Measurements from ENCODE around the gene GNB2.
"Not testable (repeated sequence)": the region's sequence is repeated elsewhere in the genome, so short reads cannot be mapped to it uniquely, and the experiment has no call there.

Gene GNB2

DNA sequence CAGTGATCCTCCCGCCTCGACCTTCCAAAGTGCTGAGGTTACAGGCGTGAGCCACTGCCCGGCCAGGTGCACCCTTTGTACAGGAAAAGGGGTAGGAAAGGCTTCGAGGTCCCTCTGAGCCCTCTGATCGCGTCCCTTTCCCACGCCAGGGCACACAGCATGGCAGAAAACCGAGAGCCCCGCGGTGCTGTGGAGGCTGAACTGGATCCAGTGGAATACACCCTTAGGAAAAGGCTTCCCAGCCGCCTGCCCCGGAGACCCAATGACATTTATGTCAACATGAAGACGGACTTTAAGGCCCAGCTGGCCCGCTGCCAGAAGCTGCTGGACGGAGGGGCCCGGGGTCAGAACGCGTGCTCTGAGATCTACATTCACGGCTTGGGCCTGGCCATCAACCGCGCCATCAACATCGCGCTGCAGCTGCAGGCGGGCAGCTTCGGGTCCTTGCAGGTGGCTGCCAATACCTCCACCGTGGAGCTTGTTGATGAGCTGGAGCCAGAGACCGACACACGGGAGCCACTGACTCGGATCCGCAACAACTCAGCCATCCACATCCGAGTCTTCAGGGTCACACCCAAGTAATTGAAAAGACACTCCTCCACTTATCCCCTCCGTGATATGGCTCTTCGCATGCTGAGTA lies 33.3 kb downstream of the GNB2 start:
- Mint-ChIP-seq H3K4me3 (peak overlapping the region; percentile 98), H3K4me1 (peaks cover 14% of the 10 kb centered on the region), H3K36me3 (peaks cover 12% of the 10 kb centered on the region), H3K27me3 (peaks cover 12% of the 10 kb centered on the region), H3K27ac (peak overlapping the region; percentile 96), H3K9me3 (no peaks in the 10 kb centered on the region)
- CTCF ChIA-PET, result interaction anchor here (3.0 to 3.6 kb wide), 2 partner anchors 17 to 145 kb away, joined by 50 to 64 read pairs; partner anchors contain the start of gene SLC12A9
- DNase-seq, result no peak

DNA sequence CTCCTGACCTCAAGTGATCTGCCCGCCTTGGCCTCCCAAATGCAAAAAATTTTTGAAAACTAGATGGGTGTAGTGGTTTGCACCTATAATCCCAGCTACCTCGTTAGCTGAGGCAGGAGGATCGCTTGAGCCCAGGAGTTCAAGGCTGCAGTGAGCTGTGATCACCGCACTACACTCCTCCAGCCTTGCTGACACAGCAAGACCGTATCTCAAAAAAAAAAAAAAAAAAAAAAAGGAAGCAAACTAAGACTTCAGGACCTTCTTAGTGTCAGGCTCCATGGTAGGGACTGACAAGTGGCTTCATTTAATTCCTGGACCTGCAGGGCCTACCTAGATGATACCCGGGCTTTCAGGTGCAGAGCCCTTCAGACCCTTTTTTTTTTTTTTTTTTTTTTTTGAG lies 34.9 kb downstream of the GNB2 start:
- H3K4me1 Mint-ChIP-seq, result peaks cover 14% of the 10 kb centered on the region
- CTCF ChIA-PET, result interaction anchor here (0.6 to 1.4 kb wide), 2 partner anchors 144 to 191 kb away, joined by 3 to 4 read pairs; partner anchors contain the start of gene SLC12A9
- H3K9me3 Mint-ChIP-seq, result no peaks in the 10 kb centered on the region
- H3K36me3 Mint-ChIP-seq, result peaks cover 12% of the 10 kb centered on the region
- peaks cover 4% of the 10 kb centered on the region for H3K27me3 Mint-ChIP-seq
- no peak for DNase-seq
- peak overlapping the region; percentile 15 for H3K4me3 Mint-ChIP-seq
- H3K27ac Mint-ChIP-seq, result no peak overlapping the region

DNA sequence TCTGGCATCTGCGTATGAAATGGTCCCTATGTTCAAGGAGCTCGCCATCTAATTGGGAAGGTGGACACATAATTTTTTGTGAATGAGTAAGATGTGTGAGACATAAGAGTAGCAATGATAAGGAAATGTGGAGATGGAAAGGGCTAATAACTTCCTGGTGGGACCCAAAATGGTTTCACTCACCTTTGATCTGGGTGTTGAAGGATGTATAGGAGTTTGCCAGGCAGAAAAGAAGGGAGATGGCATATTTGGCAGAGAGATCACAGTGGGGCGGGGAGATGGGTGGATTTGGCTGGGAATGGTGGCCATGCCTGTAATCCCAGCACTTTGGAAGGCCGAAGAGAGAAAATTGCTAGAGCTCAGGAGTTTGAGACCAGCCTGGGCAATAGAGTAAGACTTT lies 36.9 kb downstream of the GNB2 start:
- no peak for DNase-seq
- H3K9me3 Mint-ChIP-seq, result no peaks in the 10 kb centered on the region
- H3K4me3 Mint-ChIP-seq, result no peak overlapping the region
- H3K4me1 Mint-ChIP-seq, result peaks cover 14% of the 10 kb centered on the region
- H3K27me3 Mint-ChIP-seq, result peaks cover 4% of the 10 kb centered on the region
- H3K27ac Mint-ChIP-seq, result no peak overlapping the region
- peaks cover 12% of the 10 kb centered on the region for H3K36me3 Mint-ChIP-seq
- CTCF ChIA-PET, result no interaction called here

DNA sequence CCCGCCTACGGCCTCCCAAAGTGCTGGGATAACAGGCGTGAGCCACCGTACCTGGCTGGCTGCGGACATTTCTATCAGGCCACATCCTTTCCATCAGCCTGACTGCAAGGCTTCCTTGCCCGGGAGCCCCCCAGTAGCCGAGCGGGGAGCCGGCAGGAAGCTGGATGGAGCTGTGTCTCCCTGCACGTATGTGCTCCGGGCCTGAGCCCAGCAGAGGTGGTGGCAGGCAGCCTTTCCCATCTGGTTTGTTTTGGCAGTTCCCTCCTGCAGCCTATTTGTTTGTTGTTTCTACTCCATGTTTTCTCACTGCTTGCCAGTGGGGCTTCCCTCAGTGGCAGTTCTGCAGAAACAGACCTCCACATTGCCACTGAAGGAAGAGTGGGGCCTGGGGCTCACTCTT lies 37.8 kb downstream of the GNB2 start:
- Mint-ChIP-seq H3K4me1 (peaks cover 10% of the 10 kb centered on the region), H3K4me3 (no peak overlapping the region), H3K27ac (no peak overlapping the region), H3K36me3 (peaks cover 8% of the 10 kb centered on the region), H3K27me3 (peaks cover 2% of the 10 kb centered on the region), H3K9me3 (no peaks in the 10 kb centered on the region)
- no peak for DNase-seq
- CTCF ChIA-PET, result interaction anchor here (1.3 kb wide), 1 partner anchor 14 kb away, joined by 3 read pairs; no protein-coding TSS in a partner anchor

DNA sequence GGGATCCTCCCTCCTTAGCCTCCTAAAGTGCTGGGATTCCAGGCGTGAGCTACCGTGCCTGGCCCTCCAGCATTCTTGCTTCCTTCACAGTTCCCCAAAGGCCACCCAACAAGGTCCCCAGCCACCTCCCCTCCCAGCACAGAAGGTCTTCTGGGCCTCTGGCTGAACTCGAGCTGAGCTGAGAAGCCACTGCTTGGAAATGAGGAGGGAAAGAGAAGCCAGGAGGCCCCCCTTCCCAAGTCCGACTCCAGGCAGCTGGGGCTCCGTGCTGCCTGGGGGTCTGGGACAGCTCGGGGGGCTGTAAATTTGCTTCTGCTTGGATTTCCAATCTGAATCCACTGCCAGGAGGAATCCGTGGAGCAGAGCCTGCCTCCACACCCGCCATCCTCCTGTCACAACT lies 41.2 kb downstream of the GNB2 start:
- CTCF ChIA-PET, result interaction anchor here (1.1 kb wide), 1 partner anchor 11 kb away, joined by 5 read pairs; no protein-coding TSS in a partner anchor
- no peaks in the 10 kb centered on the region for H3K9me3 Mint-ChIP-seq
- no peak for DNase-seq
- H3K27me3 Mint-ChIP-seq, result peaks cover 30% of the 10 kb centered on the region
- no peak overlapping the region for H3K4me3 Mint-ChIP-seq
- no peaks in the 10 kb centered on the region for H3K36me3 Mint-ChIP-seq
- no peak overlapping the region for H3K27ac Mint-ChIP-seq
- H3K4me1 Mint-ChIP-seq, result no peaks in the 10 kb centered on the region

DNA sequence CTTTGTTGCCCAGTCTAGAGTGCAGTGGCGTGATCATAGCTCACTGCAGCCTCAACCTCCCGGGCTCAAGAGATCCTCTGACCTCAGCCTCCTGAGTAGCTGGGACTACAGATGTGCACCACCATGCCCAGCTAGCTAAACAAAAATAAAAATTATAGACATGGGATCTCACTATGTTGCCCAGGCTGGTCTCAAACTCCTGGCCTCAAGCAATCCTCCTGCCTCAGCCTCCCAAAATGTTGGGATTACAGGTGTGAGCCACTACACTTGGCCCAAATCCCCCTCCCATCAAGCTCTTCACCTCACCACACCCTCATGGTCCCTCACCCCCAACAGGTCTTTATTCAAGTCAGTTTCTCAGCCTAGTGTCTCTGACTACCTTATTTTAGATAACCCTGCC lies 43.5 kb downstream of the GNB2 start:
- CTCF ChIA-PET, result interaction anchor here (2.9 kb wide), 1 partner anchor 9 kb away, joined by 7 read pairs; no protein-coding TSS in a partner anchor
- H3K4me1 Mint-ChIP-seq, H3K36me3 Mint-ChIP-seq, H3K27ac Mint-ChIP-seq, H3K9me3 Mint-ChIP-seq, DNase-seq, H3K4me3 Mint-ChIP-seq: not testable (repeated sequence)
- peaks cover 54% of the 10 kb centered on the region for H3K27me3 Mint-ChIP-seq

DNA sequence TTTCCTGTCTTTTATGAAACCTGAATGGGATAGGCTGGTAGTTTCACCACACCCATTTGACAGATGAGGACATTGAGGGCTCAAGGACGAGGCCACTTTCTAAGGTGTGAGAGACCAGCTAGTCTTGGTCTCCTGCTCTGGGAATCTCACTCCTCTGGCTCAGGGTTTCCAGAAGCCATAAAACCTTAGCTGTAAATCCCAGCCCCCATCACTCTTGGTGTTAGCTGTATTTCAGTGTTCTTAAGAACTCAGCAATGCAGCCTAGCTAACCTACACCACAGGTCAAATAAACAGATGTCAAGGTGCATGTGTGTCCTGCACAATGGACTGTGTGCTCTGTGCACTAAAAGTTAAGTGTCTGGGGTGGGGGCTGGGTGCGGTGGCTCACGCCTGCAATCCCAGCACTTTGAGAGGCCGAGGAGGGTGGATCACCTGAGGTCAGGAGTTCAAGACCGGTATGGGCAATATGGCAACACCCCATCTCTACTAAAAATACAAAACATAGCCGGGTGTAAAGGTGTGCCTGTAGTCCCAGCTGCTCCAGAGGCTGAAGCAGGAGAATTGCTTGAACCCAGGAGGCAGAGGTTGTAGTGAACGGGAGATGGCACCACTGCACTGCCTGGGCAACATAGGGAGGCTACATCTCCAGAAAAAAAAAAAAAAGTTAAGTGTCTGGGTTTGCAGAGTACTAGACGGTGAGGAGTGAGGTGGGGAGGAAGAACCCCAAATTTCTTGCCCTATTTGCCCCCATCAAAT lies 46.2 kb downstream of the GNB2 start:
- no peak for DNase-seq
- H3K27ac Mint-ChIP-seq, result no peak overlapping the region

DNA sequence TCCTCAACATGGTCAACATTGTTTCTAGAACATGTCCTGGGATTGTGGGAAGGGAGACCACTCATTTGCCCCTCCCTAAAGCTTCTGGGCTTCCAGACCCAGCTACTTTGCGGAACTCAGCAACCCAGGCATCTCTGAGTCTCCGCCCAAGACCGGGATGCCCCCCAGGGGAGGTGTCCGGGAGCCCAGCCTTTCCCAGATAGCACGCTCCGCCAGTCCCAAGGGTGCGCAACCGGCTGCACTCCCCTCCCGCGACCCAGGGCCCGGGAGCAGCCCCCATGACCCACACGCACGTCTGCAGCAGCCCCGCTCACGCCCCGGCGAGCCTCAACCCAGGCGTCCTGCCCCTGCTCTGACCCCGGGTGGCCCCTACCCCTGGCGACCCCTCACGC lies 46.7 kb downstream of the GNB2 start, which contains the start of gene EPO:
TSS of gene EPO (plus strand) at position 190 of the 392 bp plus-strand sequence. CDS start 513 bp downstream, outside the sequence.
- Mint-ChIP-seq H3K36me3 (no peaks in the 10 kb centered on the region), H3K9me3 (no peaks in the 10 kb centered on the region), H3K4me1 (peaks cover 3% of the 10 kb centered on the region), H3K27ac (no peak within 1 kb of the TSS), H3K4me3 (no peak within 1 kb of the TSS), H3K27me3 (peaks cover 81% of the 10 kb centered on the region)
- CTCF ChIA-PET, result interaction anchor here (1.2 to 1.7 kb wide), 2 partner anchors 15 to 131 kb away, joined by 3 to 6 read pairs; partner anchors contain the start of genes POP7 and SLC12A9
- DNase-seq, result no peak

More for the DNA sequence above, 46.2 kb downstream of the GNB2 start:
- no peaks in the 10 kb centered on the region for H3K4me1 Mint-ChIP-seq
- no peaks in the 10 kb centered on the region for H3K36me3 Mint-ChIP-seq
- H3K9me3 Mint-ChIP-seq, result no peaks in the 10 kb centered on the region
- H3K27me3 Mint-ChIP-seq, result peaks cover 78% of the 10 kb centered on the region
- CTCF ChIA-PET, result interaction anchor here (1.2 to 1.7 kb wide), 2 partner anchors 14 to 132 kb away, joined by 3 to 6 read pairs; partner anchors contain the start of genes POP7 and SLC12A9
- H3K4me3 Mint-ChIP-seq, result no peak overlapping the region

DNA sequence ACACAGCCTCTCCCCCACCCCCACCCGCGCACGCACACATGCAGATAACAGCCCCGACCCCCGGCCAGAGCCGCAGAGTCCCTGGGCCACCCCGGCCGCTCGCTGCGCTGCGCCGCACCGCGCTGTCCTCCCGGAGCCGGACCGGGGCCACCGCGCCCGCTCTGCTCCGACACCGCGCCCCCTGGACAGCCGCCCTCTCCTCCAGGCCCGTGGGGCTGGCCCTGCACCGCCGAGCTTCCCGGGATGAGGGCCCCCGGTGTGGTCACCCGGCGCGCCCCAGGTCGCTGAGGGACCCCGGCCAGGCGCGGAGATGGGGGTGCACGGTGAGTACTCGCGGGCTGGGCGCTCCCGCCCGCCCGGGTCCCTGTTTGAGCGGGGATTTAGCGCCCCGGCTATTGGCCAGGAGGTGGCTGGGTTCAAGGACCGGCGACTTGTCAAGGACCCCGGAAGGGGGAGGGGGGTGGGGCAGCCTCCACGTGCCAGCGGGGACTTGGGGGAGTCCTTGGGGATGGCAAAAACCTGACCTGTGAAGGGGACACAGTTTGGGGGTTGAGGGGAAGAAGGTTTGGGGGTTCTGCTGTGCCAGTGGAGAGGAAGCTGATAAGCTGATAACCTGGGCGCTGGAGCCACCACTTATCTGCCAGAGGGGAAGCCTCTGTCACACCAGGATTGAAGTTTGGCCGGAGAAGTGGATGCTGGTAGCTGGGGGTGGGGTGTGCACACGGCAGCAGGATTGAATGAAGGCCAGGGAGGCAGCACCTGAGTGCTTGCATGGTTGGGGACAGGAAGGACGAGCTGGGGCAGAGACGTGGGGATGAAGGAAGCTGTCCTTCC lies 47.3 kb downstream of the GNB2 start:
- no peak overlapping the region for H3K27ac Mint-ChIP-seq
- peaks cover 3% of the 10 kb centered on the region for H3K4me1 Mint-ChIP-seq
- no peaks in the 10 kb centered on the region for H3K9me3 Mint-ChIP-seq
- no peaks in the 10 kb centered on the region for H3K36me3 Mint-ChIP-seq
- CTCF ChIA-PET, result interaction anchor here (1.3 to 5.9 kb wide), 3 partner anchors 15 to 132 kb away, joined by 3 to 50 read pairs (median 6); partner anchors contain the start of genes POP7 and SLC12A9
- no peak for DNase-seq
- no peak overlapping the region for H3K4me3 Mint-ChIP-seq
- H3K27me3 Mint-ChIP-seq, result peaks cover 84% of the 10 kb centered on the region

DNA sequence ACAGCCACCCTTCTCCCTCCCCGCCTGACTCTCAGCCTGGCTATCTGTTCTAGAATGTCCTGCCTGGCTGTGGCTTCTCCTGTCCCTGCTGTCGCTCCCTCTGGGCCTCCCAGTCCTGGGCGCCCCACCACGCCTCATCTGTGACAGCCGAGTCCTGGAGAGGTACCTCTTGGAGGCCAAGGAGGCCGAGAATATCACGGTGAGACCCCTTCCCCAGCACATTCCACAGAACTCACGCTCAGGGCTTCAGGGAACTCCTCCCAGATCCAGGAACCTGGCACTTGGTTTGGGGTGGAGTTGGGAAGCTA lies 47.9 kb downstream of the GNB2 start:
- Mint-ChIP-seq H3K9me3 (no peaks in the 10 kb centered on the region), H3K4me3 (no peak overlapping the region), H3K36me3 (no peaks in the 10 kb centered on the region), H3K27me3 (peaks cover 85% of the 10 kb centered on the region), H3K27ac (no peak overlapping the region), H3K4me1 (peaks cover 3% of the 10 kb centered on the region)
- DNase-seq, result no peak
- CTCF ChIA-PET, result interaction anchor here (1.3 to 5.9 kb wide), 2 partner anchors 16 to 131 kb away, joined by 3 to 50 read pairs; partner anchors contain the start of genes POP7 and SLC12A9

DNA sequence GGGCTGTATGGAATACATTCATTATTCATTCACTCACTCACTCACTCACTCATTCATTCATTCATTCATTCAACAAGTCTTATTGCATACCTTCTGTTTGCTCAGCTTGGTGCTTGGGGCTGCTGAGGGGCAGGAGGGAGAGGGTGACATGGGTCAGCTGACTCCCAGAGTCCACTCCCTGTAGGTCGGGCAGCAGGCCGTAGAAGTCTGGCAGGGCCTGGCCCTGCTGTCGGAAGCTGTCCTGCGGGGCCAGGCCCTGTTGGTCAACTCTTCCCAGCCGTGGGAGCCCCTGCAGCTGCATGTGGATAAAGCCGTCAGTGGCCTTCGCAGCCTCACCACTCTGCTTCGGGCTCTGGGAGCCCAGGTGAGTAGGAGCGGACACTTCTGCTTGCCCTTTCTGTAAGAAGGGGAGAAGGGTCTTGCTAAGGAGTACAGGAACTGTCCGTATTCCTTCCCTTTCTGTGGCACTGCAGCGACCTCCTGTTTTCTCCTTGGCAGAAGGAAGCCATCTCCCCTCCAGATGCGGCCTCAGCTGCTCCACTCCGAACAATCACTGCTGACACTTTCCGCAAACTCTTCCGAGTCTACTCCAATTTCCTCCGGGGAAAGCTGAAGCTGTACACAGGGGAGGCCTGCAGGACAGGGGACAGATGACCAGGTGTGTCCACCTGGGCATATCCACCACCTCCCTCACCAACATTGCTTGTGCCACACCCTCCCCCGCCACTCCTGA lies 49.1 kb downstream of the GNB2 start:
- no peaks in the 10 kb centered on the region for H3K36me3 Mint-ChIP-seq
- CTCF ChIA-PET, result interaction anchor here (0.7 to 5.9 kb wide), 2 partner anchors 17 to 24 kb away, joined by 3 to 50 read pairs; partner anchors contain the start of gene POP7
- no peaks in the 10 kb centered on the region for H3K9me3 Mint-ChIP-seq
- H3K27me3 Mint-ChIP-seq, result peaks cover 83% of the 10 kb centered on the region
- H3K4me1 Mint-ChIP-seq, result peaks cover 3% of the 10 kb centered on the region
- no peak overlapping the region for H3K27ac Mint-ChIP-seq
- no peak for DNase-seq
- H3K4me3 Mint-ChIP-seq, result no peak overlapping the region

DNA sequence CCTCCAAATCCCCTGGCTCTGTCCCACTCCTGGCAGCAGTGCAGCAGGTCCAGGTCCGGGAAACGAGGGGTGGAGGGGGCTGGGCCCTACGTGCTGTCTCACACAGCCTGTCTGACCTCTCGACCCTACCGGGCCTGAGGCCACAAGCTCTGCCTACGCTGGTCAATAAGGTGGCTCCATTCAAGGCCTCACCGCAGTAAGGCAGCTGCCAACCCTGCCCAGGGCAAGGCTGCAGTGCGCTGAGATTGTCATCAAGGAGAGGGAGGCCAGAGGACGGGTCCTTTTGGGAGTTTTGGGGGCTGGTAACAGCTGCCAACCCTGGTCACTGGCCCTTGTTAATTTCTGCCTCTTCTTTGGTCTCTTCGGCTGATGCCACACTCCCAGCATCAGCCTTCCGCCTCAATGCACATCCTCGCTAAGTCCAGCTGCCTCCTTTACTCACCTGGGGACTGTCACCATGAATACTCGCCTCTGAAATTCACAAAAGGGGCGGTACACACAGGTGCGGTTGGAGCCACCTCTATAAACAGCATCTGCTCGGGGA lies 50.3 kb downstream of the GNB2 start:
- H3K4me1 Mint-ChIP-seq, result peaks cover 3% of the 10 kb centered on the region
- no peak overlapping the region for H3K27ac Mint-ChIP-seq
- H3K27me3 Mint-ChIP-seq, result peaks cover 87% of the 10 kb centered on the region
- no peak for DNase-seq
- H3K36me3 Mint-ChIP-seq, result no peaks in the 10 kb centered on the region
- H3K4me3 Mint-ChIP-seq, result no peak overlapping the region
- H3K9me3 Mint-ChIP-seq, result no peaks in the 10 kb centered on the region
- CTCF ChIA-PET, result interaction anchor here (1.1 to 5.9 kb wide), 3 partner anchors 18 to 135 kb away, joined by 3 to 50 read pairs (median 5); partner anchors contain the start of gene POP7

DNA sequence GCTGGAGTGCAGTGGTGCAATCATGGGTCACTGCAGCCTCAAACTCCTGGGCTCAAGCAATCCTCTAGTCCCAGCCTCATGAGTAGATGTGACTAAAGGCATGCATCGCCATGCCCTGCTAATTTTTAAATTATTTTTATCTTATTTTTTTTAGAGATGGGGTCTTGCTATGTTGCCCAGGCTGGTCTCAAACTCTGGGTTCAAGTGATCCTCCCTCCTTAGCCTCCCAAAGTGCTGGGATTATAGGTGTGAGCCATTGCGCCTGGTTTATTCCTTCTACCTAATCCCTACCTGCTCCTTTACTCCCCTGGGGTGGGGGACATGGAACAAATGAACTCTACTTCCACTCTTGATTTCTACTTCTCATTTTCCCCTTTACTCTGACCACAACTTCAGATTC lies 50.8 kb downstream of the GNB2 start:
- H3K9me3 Mint-ChIP-seq, H3K4me1 Mint-ChIP-seq, DNase-seq, H3K36me3 Mint-ChIP-seq, H3K27ac Mint-ChIP-seq, H3K4me3 Mint-ChIP-seq: not testable (repeated sequence)
- CTCF ChIA-PET, result interaction anchor here (0.9 to 5.9 kb wide), 8 partner anchors 10 to 136 kb away, joined by 3 to 50 read pairs (median 4); partner anchors contain the start of genes POP7 and SLC12A9
- peaks cover 84% of the 10 kb centered on the region for H3K27me3 Mint-ChIP-seq
